HT-29 (cell line): Measurements from ENCODE around the gene PEPD. TPM values are rescaled to one million over a fixed set of nuclear protein-coding genes. Genes with fewer than 3 reads are reported as not detected.

Experiments
- DNase-seq: peaks from one replicate; pipeline ENCODE4 v3.0.0-alpha.2; 2015; ENCODE audit warnings: low spot score
- total RNA-seq: library from RNA; depleted of rRNA; stranded (reverse); fragments of >200 nt; shearing (Covaris generic); gene quantifications from 2 replicates; pipeline ENCODE4 v1.2.3, GENCODE V29; 2014

Gene PEPD
- total RNA-seq, 1 experiment from 2014 or later: 66.1 TPM

GRCh38 chr19:33473653-33474305, 47.8 kb downstream of the PEPD start:
- peak; percentile 63 for DNase-seq

DNA sequence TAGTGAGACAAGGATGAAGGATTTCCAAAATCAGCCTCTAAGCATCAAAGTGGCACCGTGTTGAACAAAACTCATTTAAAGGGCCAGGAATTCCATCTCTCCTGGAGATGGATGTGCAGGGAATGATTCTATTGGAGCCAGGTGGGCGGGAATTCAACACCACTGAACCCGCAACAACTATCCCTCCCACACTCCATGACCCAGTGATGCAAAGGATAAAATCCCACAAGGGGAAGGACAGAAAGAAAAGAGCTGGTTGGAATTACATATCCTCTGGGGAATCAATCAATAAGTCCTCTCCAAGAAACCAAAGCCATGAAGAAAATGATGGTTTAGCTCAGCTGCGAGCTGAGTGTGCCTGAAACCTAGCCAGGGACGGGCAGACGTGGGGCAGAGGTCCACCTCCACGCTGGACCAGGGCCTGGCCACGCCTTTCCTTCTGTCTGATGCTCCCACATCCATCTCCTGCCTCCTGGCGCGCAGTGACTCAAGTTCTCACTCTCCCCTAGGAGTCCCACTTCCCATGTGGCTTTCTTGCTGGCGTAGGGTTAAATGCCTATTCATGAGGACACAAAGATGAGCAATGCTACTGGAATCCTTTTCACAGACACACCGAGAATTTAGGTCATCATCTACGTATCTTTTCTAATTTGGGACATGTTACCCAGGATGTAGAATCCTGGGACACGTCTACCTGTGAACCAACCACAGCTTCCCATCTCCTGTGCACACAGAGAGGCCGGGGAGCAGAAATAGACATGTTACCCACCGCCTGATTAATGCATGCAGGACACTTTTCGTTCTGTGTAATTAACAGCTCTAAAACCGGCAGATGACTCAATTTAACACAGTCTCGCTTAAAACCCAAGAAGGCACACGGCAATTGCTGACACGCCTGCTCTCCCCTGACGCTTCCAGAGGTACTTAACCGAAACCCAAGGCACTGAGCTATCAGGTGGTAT, 48.6 kb downstream of the PEPD start:
- peak; percentile 47 for DNase-seq

GRCh38 chr19:33472226-33472625, 49.4 kb downstream of the PEPD start:
- DNase-seq: no peak

- no peak for DNase-seq
Observed at GRCh38 chr19:33471111-33471996, 50.2 kb downstream of the PEPD start.

DNA sequence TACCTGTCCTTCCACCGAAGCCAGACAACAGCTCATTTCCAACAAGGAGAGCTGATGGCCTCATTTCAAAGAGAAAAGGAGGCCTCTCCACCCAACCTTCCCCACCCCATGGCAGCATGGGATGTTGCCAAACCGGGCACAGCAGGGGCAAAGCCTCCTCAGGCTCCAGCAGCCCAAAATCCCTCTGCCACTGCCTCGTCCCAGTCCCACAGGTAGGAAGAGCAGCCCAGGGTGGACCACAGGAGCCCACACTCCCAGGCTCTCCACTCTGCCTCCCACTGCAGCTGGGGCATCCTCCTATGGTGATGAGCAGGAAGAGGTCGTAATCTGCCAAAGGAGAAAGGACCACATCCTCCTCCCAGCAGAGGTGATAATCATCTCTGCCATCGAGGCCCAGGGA, 50.9 kb downstream of the PEPD start:
- DNase-seq: no peak

DNA sequence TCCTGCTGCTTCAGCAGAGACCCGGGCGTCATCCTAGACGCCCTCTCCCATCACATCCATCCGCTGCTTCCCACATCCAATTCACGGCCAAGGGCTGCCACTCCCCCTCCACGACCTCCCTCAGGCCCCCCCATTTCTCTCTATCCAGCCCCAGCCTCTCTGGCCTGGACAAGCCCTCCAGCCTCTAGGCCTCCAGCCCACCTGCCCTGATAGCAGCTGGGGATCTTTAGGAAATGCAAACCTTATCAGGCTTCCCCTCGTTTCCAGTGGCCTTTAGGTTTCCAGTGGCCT, 51.6 kb downstream of the PEPD start:
- no peak for DNase-seq

GRCh38 chr19:33469171-33470039, 52.2 kb downstream of the PEPD start:
- DNase-seq: no peak

DNA sequence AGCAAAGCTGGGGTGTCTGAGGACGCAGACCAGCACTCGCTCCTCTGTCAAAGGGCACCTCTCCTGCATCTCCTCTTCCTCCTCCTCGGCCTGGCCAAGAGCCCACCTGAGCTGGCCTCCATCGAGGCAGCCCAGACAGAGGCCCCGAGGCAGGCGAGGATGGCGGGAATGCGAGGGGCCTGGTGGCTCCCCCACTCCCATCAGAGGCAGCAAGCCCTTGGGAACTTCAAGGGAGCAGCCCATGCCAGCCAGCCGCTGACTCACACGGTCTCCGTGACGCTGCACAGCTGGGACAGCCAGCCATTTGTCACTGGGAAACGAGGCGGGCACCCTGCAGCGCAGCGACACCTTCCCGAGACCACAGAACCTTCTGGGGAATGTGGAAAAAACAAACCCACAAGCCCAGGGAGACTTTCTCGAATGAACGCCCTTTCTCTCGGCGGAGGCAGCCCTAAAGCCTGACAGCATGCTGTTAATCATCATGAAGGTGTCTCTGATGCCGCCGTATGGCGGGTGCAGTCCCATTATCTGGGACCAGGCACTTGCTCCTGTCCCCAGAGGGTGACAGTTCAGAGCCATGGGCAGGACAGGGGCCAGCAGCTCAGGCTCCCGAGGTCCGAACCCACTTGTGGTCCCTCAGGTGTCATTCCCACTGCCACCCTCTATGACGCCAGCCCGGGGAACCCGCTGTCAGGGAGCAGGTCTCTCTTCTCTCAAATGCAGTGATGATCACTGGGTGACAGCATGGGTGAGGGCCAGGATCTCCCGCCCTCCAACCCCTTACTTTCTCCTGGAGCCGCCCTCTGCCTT, 53.0 kb downstream of the PEPD start:
- DNase-seq: no peak

GRCh38 chr19:33467851-33468250, 53.7 kb downstream of the PEPD start:
- no peak for DNase-seq

GRCh38 chr19:33465834-33466233, 55.8 kb downstream of the PEPD start:
- no peak for DNase-seq

DNA sequence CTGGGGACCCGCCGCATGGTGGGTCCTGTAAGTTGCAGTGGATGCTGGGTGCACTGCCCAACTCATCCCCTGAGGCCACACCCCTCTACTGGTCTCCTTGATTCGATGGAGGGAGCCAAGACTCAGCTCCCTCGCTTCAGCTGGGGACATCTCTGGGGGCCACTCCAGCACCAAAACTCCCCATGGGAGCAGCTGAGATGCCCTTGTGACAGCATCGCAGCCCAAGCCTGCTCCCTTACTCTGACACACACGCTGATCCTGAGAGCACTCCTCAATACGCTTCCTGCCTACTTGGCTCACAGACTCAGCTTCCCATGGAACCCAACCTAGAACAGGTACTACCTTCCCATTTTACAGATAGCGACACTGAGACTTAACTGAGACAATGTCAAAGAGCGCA, 56.2 kb downstream of the PEPD start:
- DNase-seq: no peak

DNA sequence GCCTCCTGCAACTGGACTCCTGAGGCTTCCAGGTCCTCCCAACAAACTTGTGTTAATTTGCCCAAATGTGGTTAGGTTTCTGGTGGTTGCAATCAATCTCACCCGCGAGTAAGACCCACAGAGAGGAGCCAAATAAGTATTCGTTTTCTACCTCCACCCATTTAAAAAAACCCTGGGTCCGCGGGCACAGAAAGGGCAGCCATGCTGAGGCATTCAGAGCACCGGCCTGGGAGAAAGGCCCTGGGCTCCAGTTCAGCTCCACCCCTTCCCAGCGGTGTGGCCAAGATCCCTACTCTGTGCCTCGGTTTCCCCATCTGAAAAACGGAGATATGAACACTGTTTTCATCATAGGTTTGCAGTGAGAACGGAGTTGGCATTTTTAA, 56.9 kb downstream of the PEPD start:
- DNase-seq: no peak

DNA sequence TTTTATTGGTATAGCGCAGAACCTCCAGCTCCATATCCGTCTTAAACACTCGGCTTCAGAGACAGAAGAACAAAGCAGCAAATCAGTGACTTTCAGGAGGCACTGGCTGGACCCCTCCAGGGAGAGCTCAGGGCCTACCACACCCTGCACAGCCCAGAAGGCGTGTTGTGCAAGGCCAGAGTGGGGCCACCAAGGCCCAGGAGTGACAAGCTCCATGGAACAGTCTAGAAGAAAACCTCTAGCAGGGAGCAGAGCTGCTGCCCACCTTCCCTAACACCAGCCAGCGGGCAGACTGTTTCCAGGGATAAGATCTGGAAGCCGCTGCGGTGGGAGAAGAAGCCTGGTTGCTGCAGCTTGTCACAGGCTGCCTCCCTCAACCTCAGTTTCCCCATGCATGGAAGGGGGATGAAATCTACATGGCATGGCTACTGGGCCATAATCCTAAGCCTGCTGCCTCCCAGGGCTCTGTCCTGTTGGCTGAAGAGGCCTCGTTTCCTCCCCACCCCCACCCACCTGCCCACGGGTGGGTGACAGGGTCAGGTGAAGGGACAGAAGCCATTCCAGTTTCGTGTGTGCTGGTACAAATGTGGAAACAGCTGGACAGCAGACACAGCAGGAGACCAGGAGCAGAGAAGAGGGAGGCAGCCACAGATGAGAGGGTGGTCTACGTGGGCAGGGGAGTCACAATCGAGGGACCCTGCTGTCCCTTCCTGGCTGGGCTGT, 57.4 kb downstream of the PEPD start:
- DNase-seq: no peak

- no peak for DNase-seq
Observed at GRCh38 chr19:33463199-33463598, 58.4 kb downstream of the PEPD start.

DNA sequence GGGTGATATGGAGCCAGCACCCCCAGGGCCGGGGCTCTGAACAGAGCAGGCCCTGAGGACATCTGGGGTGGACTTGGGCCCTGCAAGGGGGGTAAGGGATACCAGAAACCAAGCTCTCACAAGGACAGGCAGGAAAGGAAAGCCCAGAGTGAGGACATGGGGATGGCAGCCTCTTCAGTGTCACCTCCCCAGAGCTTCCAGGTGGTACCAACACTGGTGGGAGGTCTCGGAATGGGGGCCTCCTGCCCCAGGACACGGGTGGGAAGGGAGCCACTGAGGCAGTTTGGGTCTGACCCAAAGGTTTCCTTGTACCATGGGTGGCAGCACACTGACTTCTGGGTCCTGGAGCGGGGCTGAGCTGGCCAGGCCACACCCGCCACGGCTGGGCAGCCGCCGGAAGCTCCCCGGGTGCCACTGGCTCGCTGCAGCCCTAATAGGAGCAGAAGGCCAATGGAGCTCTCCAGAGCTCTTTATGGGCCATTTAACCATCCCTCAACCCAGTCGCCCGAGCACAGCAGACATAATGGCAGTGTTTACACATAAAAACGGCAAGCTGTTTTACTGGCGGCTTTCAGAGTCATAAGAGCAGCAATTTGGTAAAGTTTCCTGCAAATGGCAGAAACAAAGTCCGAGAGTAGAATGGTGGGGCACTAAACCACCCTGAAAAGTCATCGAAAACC, 59.3 kb downstream of the PEPD start:
- no peak for DNase-seq

DNA sequence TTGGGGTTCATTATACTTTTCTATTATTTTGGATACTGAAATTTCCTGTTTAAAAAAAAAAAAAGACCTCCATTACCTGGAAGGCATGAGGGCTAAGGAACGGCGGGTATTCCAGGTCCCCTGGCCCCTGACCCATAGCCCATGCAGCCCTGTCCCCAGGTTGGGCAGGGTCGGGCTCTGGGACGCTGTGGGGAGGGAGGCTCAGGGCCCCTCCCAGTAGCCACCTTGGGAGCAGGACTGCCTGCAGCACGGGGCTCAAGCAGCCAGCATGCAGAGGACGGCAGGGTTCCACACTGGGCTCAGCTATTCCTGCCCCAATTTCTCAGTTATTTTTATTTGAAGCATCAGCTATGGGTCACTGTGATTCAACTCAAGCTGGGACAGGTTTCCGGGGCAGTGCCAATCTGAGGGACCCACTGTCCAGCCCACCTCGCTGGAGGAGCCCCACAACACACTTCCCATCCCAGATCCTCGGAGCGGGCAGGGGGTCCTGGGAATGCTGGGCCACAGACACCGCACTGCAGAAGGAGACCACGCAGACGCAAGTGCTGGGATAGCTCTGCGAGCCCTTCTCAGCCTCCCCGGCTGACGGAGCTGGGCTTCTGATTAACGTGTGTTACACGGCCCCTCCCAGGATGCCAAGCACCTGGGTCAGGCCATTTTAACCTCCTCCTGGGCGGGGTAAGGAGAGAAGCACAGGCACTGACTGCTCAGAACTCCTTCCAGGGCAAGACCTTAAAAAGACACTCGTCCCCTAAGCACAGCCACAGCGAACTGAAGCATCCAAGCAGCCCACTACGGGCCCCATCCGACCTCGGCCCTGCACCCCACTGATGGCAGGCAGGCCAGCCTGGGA, 60.1 kb downstream of the PEPD start:
- no peak for DNase-seq

DNA sequence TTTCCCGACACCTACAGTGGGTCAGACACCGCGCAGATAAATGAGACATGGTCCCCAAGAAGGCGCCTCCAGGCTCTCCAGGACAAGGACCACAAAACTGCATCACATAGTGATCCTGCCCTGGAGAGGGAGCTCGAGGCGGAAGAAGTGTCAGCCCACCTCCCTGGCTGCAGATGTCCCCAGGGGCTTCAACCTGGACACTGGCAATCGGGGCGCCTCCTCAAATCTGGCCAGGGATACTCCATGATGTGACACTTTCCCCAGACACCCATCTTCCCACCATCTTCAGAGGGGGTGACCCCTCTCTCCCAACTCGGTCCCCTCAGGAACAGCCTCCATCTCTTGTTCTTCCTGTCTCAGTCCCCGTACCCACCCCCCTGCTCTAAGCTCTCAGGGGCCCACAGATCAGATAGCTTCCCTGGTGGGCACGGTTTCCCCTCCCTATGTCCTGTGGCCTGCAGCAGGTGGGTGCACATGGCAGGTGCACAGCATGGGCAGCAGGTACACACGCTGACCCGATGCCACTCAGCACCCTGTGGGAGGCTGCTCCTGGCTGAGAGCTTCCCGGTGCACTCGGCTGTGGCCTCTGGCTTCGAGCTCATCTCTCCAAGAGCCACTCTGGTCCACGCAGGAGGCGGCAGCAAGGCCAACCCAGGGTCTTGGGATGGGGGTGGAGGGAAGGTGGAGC, 61.2 kb downstream of the PEPD start:
- DNase-seq: no peak
